HG03045 (cell line): ENCODE measurements around the gene CACNA2D3.

ENCODE experiments used
- ATAC-seq: cut with Tn5 transposase; IDR thresholded peaks from one replicate; pipeline ENCODE4 v1.9.1; 2021; ENCODE audit warnings: mild to moderate bottlenecking, moderate library complexity; ENCODE audit not compliant: unreplicated experiment

CACNA2D3 gene

GRCh38 chr3:54213907-54214306 lies 91.6 kb downstream of the CACNA2D3 start:
- no peak for ATAC-seq

- no peak for ATAC-seq
These were observed 92.5 kb downstream of the CACNA2D3 start for GRCh38 chr3:54214845-54215244.

GRCh38 chr3:54215521-54215920 lies 93.2 kb downstream of the CACNA2D3 start:
- no peak for ATAC-seq

GRCh38 chr3:54217828-54218227 lies 95.5 kb downstream of the CACNA2D3 start:
- no peak for ATAC-seq

- no peak for ATAC-seq
These were observed 100.0 kb downstream of the CACNA2D3 start for GRCh38 chr3:54222316-54222715.

- ATAC-seq: no peak
These were observed 100.7 kb downstream of the CACNA2D3 start for GRCh38 chr3:54223063-54223462.

GRCh38 chr3:54225841-54226528 lies 103.6 kb downstream of the CACNA2D3 start:
- no peak for ATAC-seq

- no peak for ATAC-seq
These were observed 106.5 kb downstream of the CACNA2D3 start for GRCh38 chr3:54228806-54229205.

- no peak for ATAC-seq
These were observed 110.3 kb downstream of the CACNA2D3 start for GRCh38 chr3:54232618-54233017.

- no peak for ATAC-seq
These were observed 113.6 kb downstream of the CACNA2D3 start for GRCh38 chr3:54235998-54236397.

- no peak for ATAC-seq
These were observed 114.8 kb downstream of the CACNA2D3 start for GRCh38 chr3:54237109-54237508.

- ATAC-seq: no peak
These were observed 115.6 kb downstream of the CACNA2D3 start for GRCh38 chr3:54237788-54238502.

- no peak for ATAC-seq
These were observed 118.0 kb downstream of the CACNA2D3 start for GRCh38 chr3:54240309-54240708.

- ATAC-seq: no peak
These were observed 120.9 kb downstream of the CACNA2D3 start for GRCh38 chr3:54243056-54243931.

- no peak for ATAC-seq
These were observed 121.8 kb downstream of the CACNA2D3 start for GRCh38 chr3:54243960-54244682.

- no peak for ATAC-seq
These were observed 129.4 kb downstream of the CACNA2D3 start for GRCh38 chr3:54251705-54252104.

- ATAC-seq: no peak
These were observed 134.9 kb downstream of the CACNA2D3 start for GRCh38 chr3:54257125-54257720.

GRCh38 chr3:54259636-54260035 lies 137.3 kb downstream of the CACNA2D3 start:
- no peak for ATAC-seq

- ATAC-seq: no peak
These were observed 138.8 kb downstream of the CACNA2D3 start for GRCh38 chr3:54261141-54261540.

- no peak for ATAC-seq
These were observed 140.2 kb downstream of the CACNA2D3 start for GRCh38 chr3:54262541-54262940.
